ENCODE measurements around the gene ZBTB7C.

Gene ZBTB7C

DNA sequence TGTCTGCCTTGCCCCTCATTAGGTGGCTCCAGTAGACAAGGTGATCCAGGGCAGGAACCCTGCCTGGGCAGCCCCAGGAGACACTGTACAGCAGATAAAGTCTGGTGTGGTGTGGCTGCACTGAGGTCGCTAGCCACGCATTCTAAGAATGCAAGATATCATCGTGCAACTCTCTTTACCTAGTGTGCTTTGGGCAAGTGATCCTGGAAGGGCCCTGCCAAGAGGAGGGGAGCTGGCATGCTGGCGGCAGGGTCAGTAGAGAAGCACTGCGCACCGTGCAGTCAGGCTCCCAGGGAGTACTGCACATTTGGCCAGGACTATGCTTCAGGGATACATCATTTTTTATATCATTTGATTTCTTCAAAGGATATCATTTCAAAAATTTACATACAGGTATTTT lies 283.5 kb downstream of the ZBTB7C start:
- FAIRE-seq (no peak), DNase-seq (ENCODE audit: insufficient read length, low spot score) (no peak)
- TF ChIP-seq TAF1 (IDR thresholded peaks at IDR 0.05; ENCODE audit: low read depth, low read length) (no peak), PAX5 (IDR thresholded peaks at IDR 0.05; ENCODE audit: insufficient read depth, low read length, severe bottlenecking) (no peak), POLR2AphosphoS5 (IDR thresholded peaks at IDR 0.05; ENCODE audit: low read depth, low read length) (no peak), POLR2A (IDR thresholded peaks at IDR 0.05; ENCODE audit: low read depth, low read length) (no peak), POU2F2 (IDR thresholded peaks at IDR 0.05; ENCODE audit: low read depth, low read length) (no peak), SPI1 (IDR thresholded peaks at IDR 0.05; ENCODE audit: low read depth, low read length) (no peak)

DNA sequence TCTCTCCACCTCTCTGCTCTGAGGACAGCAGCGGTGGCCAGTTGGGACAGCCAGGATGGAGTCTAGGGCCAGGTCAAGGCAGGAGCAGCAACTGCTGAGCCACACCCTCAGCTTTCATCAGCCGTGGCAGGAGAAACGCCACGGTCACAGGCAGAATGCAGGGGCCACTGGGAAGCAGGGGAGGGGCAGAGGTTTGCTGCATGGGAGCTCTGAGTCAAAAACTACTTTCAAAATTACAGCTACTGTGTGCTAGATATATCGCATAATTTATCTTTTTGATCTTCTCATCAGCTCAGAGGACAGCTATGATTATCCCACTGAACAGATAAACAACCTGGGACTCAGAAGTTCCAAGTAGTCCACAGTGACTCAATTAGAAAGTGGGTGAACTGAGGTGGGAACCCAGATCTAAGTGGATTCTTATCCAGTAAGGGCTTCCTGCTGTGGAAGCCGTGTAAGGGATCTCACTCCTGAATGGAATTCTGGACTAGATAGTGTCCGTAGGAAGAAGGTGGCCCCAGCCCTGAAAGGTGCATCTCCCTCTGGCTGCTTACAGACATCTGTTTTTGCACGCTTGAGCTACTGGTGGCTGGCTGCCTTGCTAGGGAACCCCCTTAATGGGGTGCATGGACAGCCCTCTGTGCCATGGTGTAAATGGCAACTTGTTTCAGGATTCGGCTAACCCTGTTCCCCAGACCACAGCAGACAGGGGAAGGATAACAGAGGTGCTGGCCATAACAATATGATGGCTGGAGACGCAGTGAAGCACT lies 284.1 kb downstream of the ZBTB7C start:
- FAIRE-seq (no peak), DNase-seq (ENCODE audit: insufficient read length, low spot score) (no peak)
- TF ChIP-seq SPI1 (IDR thresholded peaks at IDR 0.05; ENCODE audit: low read depth, low read length) (no peak), POLR2A (IDR thresholded peaks at IDR 0.05; ENCODE audit: low read depth, low read length) (no peak), TAF1 (IDR thresholded peaks at IDR 0.05; ENCODE audit: low read depth, low read length) (no peak), POU2F2 (IDR thresholded peaks at IDR 0.05; ENCODE audit: low read depth, low read length) (no peak), POLR2AphosphoS5 (IDR thresholded peaks at IDR 0.05; ENCODE audit: low read depth, low read length) (no peak), PAX5 (IDR thresholded peaks at IDR 0.05; ENCODE audit: insufficient read depth, low read length, severe bottlenecking) (no peak)

DNA sequence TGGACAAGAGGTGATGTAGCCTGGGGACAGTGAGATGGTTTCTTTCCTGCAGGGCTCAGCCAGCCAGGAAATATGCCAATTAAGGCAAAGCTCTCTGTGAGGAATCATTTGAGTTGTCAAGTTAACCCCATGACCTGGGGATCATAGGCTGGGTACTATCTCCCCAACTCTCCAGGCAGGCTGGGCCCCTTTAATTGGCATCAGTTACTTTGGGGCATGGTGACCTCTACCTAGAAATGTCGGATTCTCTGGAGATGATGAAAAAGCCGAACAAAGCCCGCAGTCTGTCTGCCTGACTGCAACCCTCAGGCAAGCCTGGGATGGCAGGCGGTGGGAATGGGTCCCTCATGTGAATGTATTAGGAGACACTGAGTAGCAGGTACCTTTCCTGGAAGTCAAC lies 285.2 kb downstream of the ZBTB7C start:
- no peak for DNase-seq (ENCODE audit: insufficient read length, low spot score)
- FAIRE-seq = no peak
- no peak for TF ChIP-seq SPI1 (IDR thresholded peaks at IDR 0.05; ENCODE audit: low read depth, low read length)
- no peak for TF ChIP-seq POU2F2 (IDR thresholded peaks at IDR 0.05; ENCODE audit: low read depth, low read length)
- no peak for TF ChIP-seq POLR2AphosphoS5 (IDR thresholded peaks at IDR 0.05; ENCODE audit: low read depth, low read length)
- no peak for TF ChIP-seq TAF1 (IDR thresholded peaks at IDR 0.05; ENCODE audit: low read depth, low read length)
- TF ChIP-seq POLR2A (IDR thresholded peaks at IDR 0.05; ENCODE audit: low read depth, low read length) = no peak
- TF ChIP-seq PAX5 (IDR thresholded peaks at IDR 0.05; ENCODE audit: insufficient read depth, low read length, severe bottlenecking) = no peak

DNA sequence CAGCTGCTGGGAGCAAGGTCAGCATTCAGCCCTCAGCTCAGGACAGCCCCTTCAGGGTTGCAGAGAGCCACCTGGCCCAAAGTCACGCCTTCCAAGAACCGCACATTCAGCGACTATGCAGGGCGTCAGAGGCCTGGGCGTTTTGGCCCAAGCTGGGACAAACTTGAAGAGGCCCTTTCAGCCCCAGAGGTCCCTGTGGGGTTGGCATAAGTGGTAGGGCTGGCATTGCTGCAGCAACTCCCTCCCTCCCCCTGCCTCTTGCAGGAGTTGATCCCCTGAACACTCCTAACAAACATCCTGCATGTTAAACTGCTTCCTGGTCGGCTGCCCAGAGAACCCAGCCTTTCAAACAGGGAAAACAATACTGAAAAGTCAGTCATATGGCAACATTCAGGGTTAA lies 285.9 kb downstream of the ZBTB7C start:
- no peak for FAIRE-seq
- no peak for TF ChIP-seq PAX5 (IDR thresholded peaks at IDR 0.05; ENCODE audit: insufficient read depth, low read length, severe bottlenecking)
- TF ChIP-seq POU2F2 (IDR thresholded peaks at IDR 0.05; ENCODE audit: low read depth, low read length) = no peak
- no peak for TF ChIP-seq TAF1 (IDR thresholded peaks at IDR 0.05; ENCODE audit: low read depth, low read length)
- no peak for TF ChIP-seq POLR2A (IDR thresholded peaks at IDR 0.05; ENCODE audit: low read depth, low read length)
- no peak for TF ChIP-seq SPI1 (IDR thresholded peaks at IDR 0.05; ENCODE audit: low read depth, low read length)
- no peak for TF ChIP-seq POLR2AphosphoS5 (IDR thresholded peaks at IDR 0.05; ENCODE audit: low read depth, low read length)
- no peak for DNase-seq (ENCODE audit: insufficient read length, low spot score)

DNA sequence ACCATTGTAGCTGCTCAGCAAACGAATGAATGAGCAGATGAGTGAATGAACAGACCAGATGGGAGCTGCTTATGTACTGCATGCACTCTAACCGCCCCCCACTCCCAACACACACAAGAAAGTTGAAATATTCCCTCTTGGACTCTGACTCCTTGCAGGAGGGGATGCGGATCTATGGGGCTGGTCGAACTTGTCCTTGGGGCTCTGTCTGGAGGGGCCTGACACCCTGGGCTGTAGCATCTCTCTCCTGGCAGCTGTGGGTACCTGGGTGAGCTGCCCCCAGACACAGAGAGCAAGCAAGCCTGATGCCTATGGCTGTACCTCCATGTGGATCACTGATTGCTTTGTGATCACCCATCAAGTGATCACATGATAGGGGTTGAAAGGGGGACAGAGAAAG lies 286.4 kb downstream of the ZBTB7C start:
- no peak for FAIRE-seq
- no peak for DNase-seq (ENCODE audit: insufficient read length, low spot score)

DNA sequence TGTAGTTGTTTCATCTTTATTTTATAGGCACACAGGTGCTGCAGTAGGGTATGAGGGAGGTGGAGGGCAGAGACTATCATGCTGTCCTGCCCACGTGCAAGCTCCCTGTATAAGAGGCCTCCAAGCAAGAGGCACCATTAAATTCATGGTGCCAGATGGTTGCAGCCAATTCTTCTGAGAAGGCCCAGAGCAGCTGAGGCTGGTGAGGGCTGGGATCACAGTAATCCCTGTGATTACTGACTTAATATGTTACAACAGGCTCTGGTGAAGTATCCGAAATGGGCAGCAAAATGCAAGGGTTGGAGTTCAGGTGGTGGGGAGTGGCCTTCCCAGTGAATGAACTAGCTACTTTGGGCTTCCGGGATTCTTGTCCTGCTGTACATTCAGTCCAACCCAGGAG lies 286.8 kb downstream of the ZBTB7C start:
- no peak for DNase-seq (ENCODE audit: insufficient read length, low spot score)
- no peak for FAIRE-seq
- TF ChIP-seq SPI1 (IDR thresholded peaks at IDR 0.05; ENCODE audit: low read depth, low read length) (no peak), PAX5 (IDR thresholded peaks at IDR 0.05; ENCODE audit: insufficient read depth, low read length, severe bottlenecking) (no peak), POLR2AphosphoS5 (IDR thresholded peaks at IDR 0.05; ENCODE audit: low read depth, low read length) (no peak), POU2F2 (IDR thresholded peaks at IDR 0.05; ENCODE audit: low read depth, low read length) (no peak), TAF1 (IDR thresholded peaks at IDR 0.05; ENCODE audit: low read depth, low read length) (no peak), POLR2A (IDR thresholded peaks at IDR 0.05; ENCODE audit: low read depth, low read length) (no peak)

More for the DNA sequence above, 286.4 kb downstream of the ZBTB7C start:
- TF ChIP-seq TAF1 (IDR thresholded peaks at IDR 0.05; ENCODE audit: low read depth, low read length) = no peak
- TF ChIP-seq PAX5 (IDR thresholded peaks at IDR 0.05; ENCODE audit: insufficient read depth, low read length, severe bottlenecking) = no peak
- TF ChIP-seq SPI1 (IDR thresholded peaks at IDR 0.05; ENCODE audit: low read depth, low read length) = no peak
- no peak for TF ChIP-seq POU2F2 (IDR thresholded peaks at IDR 0.05; ENCODE audit: low read depth, low read length)
- no peak for TF ChIP-seq POLR2AphosphoS5 (IDR thresholded peaks at IDR 0.05; ENCODE audit: low read depth, low read length)
- no peak for TF ChIP-seq POLR2A (IDR thresholded peaks at IDR 0.05; ENCODE audit: low read depth, low read length)

DNA sequence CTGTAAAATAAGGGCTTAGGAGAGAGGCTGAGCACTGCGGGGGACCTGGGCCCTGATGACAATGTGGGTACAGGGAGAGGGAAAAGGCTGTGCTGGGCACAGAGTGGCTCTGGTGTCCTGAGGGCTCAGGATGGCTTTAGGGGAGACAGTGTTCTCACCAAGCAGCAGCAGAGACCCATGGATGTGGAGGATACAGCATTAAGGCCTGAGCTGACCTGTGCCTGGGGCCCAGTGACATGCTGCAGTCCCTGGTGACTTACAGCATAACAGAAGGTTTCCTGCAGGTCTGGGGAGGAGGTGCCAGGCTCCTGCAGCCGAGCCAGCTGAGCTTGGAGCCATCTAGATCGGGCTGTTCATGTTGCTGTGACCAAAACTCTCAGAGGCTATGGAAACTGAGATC lies 287.4 kb downstream of the ZBTB7C start:
- DNase-seq (ENCODE audit: insufficient read length, low spot score) (no peak), FAIRE-seq (no peak)
- TF ChIP-seq SPI1 (IDR thresholded peaks at IDR 0.05; ENCODE audit: low read depth, low read length) = no peak

DNA sequence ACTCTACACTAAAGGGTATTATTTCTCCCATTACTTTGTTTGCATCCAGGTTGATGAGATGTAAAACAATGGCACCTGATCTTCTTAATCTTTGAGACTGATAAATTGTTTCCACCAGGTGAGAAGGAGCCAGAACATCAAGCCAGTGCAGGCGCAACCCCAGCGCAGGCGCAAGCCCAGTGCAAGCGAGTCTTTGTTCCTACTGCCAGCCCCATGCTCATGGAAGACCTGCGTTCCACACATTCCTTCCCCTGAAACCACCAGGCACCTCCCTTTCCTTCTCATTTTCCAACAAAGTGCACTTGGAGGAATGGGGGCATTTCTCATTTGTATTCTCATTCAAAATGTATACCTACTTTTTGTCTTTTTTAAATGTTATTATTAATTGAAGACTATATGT lies 290.0 kb downstream of the ZBTB7C start:
- no peak for FAIRE-seq
- DNase-seq (ENCODE audit: insufficient read length, low spot score) = no peak
- TF ChIP-seq POU2F2 (IDR thresholded peaks at IDR 0.05; ENCODE audit: low read depth, low read length) = no peak
- TF ChIP-seq PAX5 (IDR thresholded peaks at IDR 0.05; ENCODE audit: insufficient read depth, low read length, severe bottlenecking) = no peak
- no peak for TF ChIP-seq TAF1 (IDR thresholded peaks at IDR 0.05; ENCODE audit: low read depth, low read length)
- no peak for TF ChIP-seq POLR2A (IDR thresholded peaks at IDR 0.05; ENCODE audit: low read depth, low read length)

DNA sequence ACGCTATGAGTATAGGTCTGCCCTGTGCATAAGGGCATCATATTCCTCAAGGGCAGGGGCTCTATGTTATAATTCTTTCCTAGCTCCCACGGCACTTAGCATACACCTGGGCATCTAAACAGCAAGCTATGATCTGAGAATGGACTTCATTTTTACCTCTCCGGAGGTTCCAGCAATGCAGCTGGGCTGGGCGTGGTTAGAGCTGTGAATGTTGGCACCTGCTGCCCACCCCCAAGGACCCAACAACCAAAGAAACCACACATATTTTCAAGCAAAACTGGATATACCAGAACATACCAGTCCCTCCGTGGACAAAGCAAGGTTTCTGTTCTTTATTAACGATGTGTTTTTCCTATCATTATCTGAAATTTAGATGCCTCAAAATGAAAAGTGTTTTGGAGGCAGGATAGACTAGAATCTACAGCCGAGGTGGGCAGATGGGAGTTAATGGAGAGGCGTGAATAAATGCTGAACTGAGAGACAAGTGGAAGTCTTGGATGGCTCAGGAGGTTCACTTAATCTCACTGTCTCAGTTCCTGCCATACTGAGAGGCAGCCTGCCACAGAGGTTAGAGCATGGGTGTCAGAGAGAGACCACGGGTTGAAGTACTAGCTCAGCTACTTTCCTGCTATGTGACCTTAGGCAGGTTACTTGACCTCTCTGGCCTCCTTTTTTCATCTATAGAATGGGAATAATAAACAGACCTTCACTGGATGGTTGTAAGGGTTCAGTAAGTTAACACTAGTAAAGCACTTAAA lies 292.1 kb downstream of the ZBTB7C start:
- no peak for TF ChIP-seq POU2F2 (IDR thresholded peaks at IDR 0.05; ENCODE audit: low read depth, low read length)
- no peak for TF ChIP-seq POLR2A (IDR thresholded peaks at IDR 0.05; ENCODE audit: low read depth, low read length)
- TF ChIP-seq TAF1 (IDR thresholded peaks at IDR 0.05; ENCODE audit: low read depth, low read length) = no peak
- TF ChIP-seq SPI1 (IDR thresholded peaks at IDR 0.05; ENCODE audit: low read depth, low read length) = no peak
- TF ChIP-seq PAX5 (IDR thresholded peaks at IDR 0.05; ENCODE audit: insufficient read depth, low read length, severe bottlenecking) = no peak
- no peak for TF ChIP-seq POLR2AphosphoS5 (IDR thresholded peaks at IDR 0.05; ENCODE audit: low read depth, low read length)
- DNase-seq (ENCODE audit: insufficient read length, low spot score) (no peak), FAIRE-seq (no peak)

Data from GM12891 (cell line).